ENCODE data around the gene MYADM. TPM values are rescaled to one million over a fixed set of nuclear protein-coding genes. Genes with fewer than 3 reads are reported as not detected.

Gene MYADM
- total RNA-seq, 2 experiments from 2014 or later: 107 to 122 TPM

DNA sequence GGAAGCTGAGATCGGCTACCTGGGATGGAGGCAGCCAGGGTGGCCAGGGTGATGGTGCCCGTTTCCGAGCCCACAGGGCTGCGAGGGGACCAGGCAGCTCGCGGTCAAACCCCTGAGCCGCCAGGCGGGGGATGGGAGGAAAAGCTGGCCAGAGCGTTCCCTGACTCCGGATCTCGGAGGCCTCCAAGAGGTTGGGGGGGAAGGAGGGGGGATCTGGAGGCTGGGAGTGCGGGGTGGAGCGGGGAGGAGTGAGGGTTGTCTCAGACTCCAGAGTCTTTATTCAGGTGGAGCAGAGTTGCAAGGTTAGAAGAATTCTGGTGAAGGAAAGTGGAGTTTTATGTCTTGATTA lies 42.5 kb downstream of the MYADM start:
- no peak overlapping the region for H3K4me3 Mint-ChIP-seq
- ChIA-PET POLR2A (no interaction called here), CTCF (no interaction called here)
- no peak for DNase-seq
- peaks cover 57% of the 10 kb centered on the region for H3K27me3 Mint-ChIP-seq
- H3K9me3 Mint-ChIP-seq: no peaks in the 10 kb centered on the region
- peaks cover 14% of the 10 kb centered on the region for H3K4me1 Mint-ChIP-seq
- H3K36me3 Mint-ChIP-seq (ENCODE audit: low read depth): no peaks in the 10 kb centered on the region
- no peak overlapping the region for H3K27ac Mint-ChIP-seq

GRCh38 chr19:53912653-53913052 lies 45.0 kb downstream of the MYADM start:
- Mint-ChIP-seq H3K4me1 (peaks cover 7% of the 10 kb centered on the region), H3K36me3 (ENCODE audit: low read depth) (no peaks in the 10 kb centered on the region), H3K4me3 (no peak overlapping the region), H3K27ac (no peak overlapping the region), H3K27me3 (peaks cover 40% of the 10 kb centered on the region), H3K9me3 (no peaks in the 10 kb centered on the region)
- ChIA-PET POLR2A (no interaction called here), CTCF (interaction anchor here (0.6 to 0.9 kb wide), 2 partner anchors 117 to 428 kb away, joined by 3 to 4 read pairs; no protein-coding TSS in a partner anchor)
- DNase-seq: no peak

GRCh38 chr19:53915000-53915399 lies 47.3 kb downstream of the MYADM start:
- H3K4me1 Mint-ChIP-seq: no peaks in the 10 kb centered on the region
- no peak for DNase-seq
- no peak overlapping the region for H3K27ac Mint-ChIP-seq
- POLR2A ChIA-PET: no interaction called here
- CTCF ChIA-PET: no interaction called here
- no peaks in the 10 kb centered on the region for H3K36me3 Mint-ChIP-seq (ENCODE audit: low read depth)
- H3K4me3 Mint-ChIP-seq: no peak overlapping the region
- H3K9me3 Mint-ChIP-seq: no peaks in the 10 kb centered on the region
- H3K27me3 Mint-ChIP-seq: peaks cover 21% of the 10 kb centered on the region

- H3K4me3 Mint-ChIP-seq: no peak overlapping the region
- ChIA-PET POLR2A (no interaction called here), CTCF (no interaction called here)
- peaks cover 13% of the 10 kb centered on the region for H3K27me3 Mint-ChIP-seq
- no peak for DNase-seq
- H3K36me3 Mint-ChIP-seq (ENCODE audit: low read depth): no peaks in the 10 kb centered on the region
- no peak overlapping the region for H3K27ac Mint-ChIP-seq
- H3K4me1 Mint-ChIP-seq: no peaks in the 10 kb centered on the region
- no peaks in the 10 kb centered on the region for H3K9me3 Mint-ChIP-seq
These were observed 48.3 kb downstream of the MYADM start for GRCh38 chr19:53916004-53916403.

DNA sequence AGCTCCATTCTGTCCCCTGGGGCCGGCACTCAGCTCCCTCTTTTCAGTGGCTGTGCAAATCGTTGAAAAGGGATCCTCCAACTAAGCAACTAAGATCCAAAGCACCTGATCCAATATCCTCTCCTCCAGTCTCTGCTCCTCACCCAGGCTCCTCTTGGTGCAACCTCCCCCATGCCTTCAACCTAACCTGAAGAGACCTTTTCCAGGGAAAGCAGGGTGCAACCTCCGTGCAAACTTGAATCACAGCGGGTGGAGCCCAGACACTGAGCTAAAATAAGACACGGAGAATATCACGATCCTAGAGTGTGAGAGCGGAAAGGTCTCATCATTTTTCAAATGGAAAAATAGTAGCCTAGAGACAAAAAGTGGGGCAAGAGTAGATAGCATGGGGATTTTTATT lies 49.7 kb downstream of the MYADM start:
- Mint-ChIP-seq H3K4me1 (no peaks in the 10 kb centered on the region), H3K27ac (no peak overlapping the region), H3K9me3 (no peaks in the 10 kb centered on the region), H3K36me3 (ENCODE audit: low read depth) (no peaks in the 10 kb centered on the region), H3K27me3 (peaks cover 4% of the 10 kb centered on the region), H3K4me3 (no peak overlapping the region)
- ChIA-PET CTCF (no interaction called here), POLR2A (no interaction called here)
- DNase-seq: no peak

Other genes starting within 250 kb of the MYADM start
- not detected for gene DPRX, start 235.9 kb upstream of the MYADM start, total RNA-seq
- gene NLRP12, start 43.6 kb upstream of the MYADM start, total RNA-seq: not detected
- under 1 TPM; 0.40 to 0.45 TPM for gene PRKCG, start 14.3 kb downstream of the MYADM start, total RNA-seq
- gene CACNG7, start 41.4 kb downstream of the MYADM start, total RNA-seq: not detected
- not detected for gene CACNG8, start 95.1 kb downstream of the MYADM start, total RNA-seq
- not detected for gene CACNG6, start 123.8 kb downstream of the MYADM start, total RNA-seq
- not detected for gene VSTM1, start 196.0 kb downstream of the MYADM start, total RNA-seq
- gene TARM1, start 213.5 kb downstream of the MYADM start, total RNA-seq: not detected
- gene OSCAR, start 232.9 kb downstream of the MYADM start, total RNA-seq: under 1 TPM; 0.15 to 0.32 TPM
- gene NDUFA3, start 235.0 kb downstream of the MYADM start, total RNA-seq: 100 to 1,000 TPM; 128 to 148 TPM
- 10 to 100 TPM; 39.5 to 42.4 TPM for gene TFPT, start 247.8 kb downstream of the MYADM start, total RNA-seq
- gene PRPF31, start 247.9 kb downstream of the MYADM start, total RNA-seq: 10 to 100 TPM; 74.1 to 83.8 TPM

Measured in activated CD4-positive, alpha-beta T cell treated with anti-CD3 and anti-CD28 coated beads, Interleukin-2, amount 10 ng/mL, durations not matched to agents 7 days and 5 days (primary cell).